Activated T-cell treated with anti-CD3 and anti-CD28 coated beads, Interleukin-2, amount 50 U/mL, for 4 hours (primary cell): ENCODE data around the gene CADPS2. TPM values are rescaled to one million over a fixed set of nuclear protein-coding genes. Genes with fewer than 3 reads are reported as not detected.

Source experiments
- ATAC-seq, 2 donors: fragments of 200-7000 bp; cut with Tn5 transposase; one replicate each; pipeline ENCODE4 v1.10.0; 2021
- DNase-seq: peaks from one replicate; pipeline ENCODE4 v3.0.0-alpha.2; 2020
- H3K27me3 Mint-ChIP-seq: one replicate; pipeline ENCODE4 v1.8.0; 2021; ENCODE audit warnings: low read depth, mixed read lengths
- H3K36me3 Mint-ChIP-seq: one replicate; pipeline ENCODE4 v1.8.0; 2022; ENCODE audit warnings: mixed read lengths; ENCODE audit not compliant: insufficient read depth
- H3K4me1 Mint-ChIP-seq: one replicate; pipeline ENCODE4 v1.8.0; 2021; ENCODE audit warnings: low read depth, mixed read lengths
- H3K4me3 Mint-ChIP-seq: one replicate; pipeline ENCODE4 v1.8.0; 2021; ENCODE audit warnings: mild to moderate bottlenecking, moderate library complexity, mixed read lengths
- H3K9me3 Mint-ChIP-seq: one replicate; pipeline ENCODE4 v1.8.0; 2021; ENCODE audit warnings: mixed read lengths
- total RNA-seq, 3 donors: library from RNA; stranded (reverse); gene quantifications; one replicate each; pipeline ENCODE4 v1.2.1, GENCODE V29; 2021

The CADPS2 gene
- total RNA-seq, 3 donors from 2014 or later = 0.11 to 0.18 (median 0.16) TPM

DNA sequence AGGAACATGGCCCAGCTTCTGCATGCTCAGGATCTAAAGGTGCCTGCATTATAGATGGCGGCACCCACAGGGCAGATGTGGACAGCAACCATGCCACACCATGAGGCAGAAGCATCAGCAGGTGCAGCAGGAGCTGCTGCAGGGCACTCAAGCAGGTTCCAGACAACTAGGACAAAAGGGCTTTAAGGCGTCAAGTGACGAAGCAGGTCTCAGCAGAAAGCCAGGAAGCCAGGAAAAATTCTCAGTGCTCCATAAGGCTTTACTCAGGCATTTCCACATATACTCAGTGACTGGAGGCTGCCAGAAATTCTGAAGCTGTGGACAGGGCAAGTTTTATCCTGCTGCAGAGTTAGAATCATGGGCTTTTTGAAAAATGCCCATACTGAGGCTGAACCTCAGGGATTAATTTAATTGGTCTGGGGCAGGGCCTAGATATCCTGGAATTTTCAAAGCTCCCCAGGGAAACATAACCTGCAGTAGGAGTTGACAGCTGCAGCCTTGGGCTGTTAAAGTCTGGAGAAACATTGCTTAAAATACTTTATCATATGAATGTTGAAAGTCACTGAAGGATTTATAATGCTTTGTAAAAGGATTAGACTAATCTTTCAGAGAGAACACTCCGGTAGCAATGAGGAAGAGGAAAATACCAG, 115.4 kb downstream of the CADPS2 start:
- no peaks in the 10 kb centered on the region for H3K27me3 Mint-ChIP-seq
- peaks cover 11% of the 10 kb centered on the region for H3K9me3 Mint-ChIP-seq
- ATAC-seq = no peak
- H3K4me1 Mint-ChIP-seq = no peaks in the 10 kb centered on the region
- H3K4me3 Mint-ChIP-seq = no peak overlapping the region
- H3K36me3 Mint-ChIP-seq = no peaks in the 10 kb centered on the region
- no peak for DNase-seq

DNA sequence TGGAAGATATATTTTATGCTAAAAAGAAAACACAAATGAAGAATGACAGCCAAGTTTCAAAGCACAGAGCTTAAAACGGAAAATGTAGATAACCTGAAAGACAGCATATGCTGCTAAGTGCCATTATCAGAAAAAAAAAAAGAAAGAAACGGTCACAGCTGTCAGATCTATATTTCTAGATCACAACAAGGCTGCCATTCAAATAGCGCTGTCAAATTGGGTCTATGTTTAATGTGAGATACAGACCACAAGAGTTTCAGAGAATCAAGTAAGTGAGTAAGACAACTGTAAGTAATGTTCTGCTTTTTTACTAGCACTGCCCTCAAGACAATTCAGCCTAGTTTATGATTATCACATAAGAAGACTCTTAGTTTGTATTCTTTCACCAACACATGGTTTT, 117.4 kb downstream of the CADPS2 start:
- no peak for DNase-seq
- H3K36me3 Mint-ChIP-seq = no peaks in the 10 kb centered on the region
- H3K4me3 Mint-ChIP-seq = no peak overlapping the region
- H3K4me1 Mint-ChIP-seq = no peaks in the 10 kb centered on the region
- H3K9me3 Mint-ChIP-seq = peaks cover 15% of the 10 kb centered on the region
- no peaks in the 10 kb centered on the region for H3K27me3 Mint-ChIP-seq
- no peak for ATAC-seq

DNA sequence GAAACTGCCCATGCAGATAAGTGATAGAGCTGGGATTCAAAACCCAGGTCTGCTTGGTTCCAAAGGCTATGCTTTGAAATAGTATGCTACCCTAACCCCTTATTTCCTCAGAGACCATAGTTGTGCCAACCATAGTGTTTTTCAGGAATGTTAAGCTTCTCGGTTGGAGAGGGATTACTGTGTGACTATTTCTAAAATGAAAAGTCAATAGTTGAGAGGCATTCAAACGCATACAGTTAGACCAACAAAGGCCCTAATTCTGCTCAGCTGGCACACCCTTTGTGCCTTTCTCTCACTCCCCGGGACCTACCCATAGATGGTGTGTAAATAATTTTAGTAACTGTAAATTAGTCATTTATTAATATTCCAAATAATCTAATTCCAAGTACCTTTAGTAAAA, 118.9 kb downstream of the CADPS2 start:
- no peak for DNase-seq
- no peak for ATAC-seq
- no peaks in the 10 kb centered on the region for H3K36me3 Mint-ChIP-seq
- H3K4me1 Mint-ChIP-seq = no peaks in the 10 kb centered on the region
- no peaks in the 10 kb centered on the region for H3K27me3 Mint-ChIP-seq
- no peak overlapping the region for H3K4me3 Mint-ChIP-seq
- peaks cover 15% of the 10 kb centered on the region for H3K9me3 Mint-ChIP-seq

DNA sequence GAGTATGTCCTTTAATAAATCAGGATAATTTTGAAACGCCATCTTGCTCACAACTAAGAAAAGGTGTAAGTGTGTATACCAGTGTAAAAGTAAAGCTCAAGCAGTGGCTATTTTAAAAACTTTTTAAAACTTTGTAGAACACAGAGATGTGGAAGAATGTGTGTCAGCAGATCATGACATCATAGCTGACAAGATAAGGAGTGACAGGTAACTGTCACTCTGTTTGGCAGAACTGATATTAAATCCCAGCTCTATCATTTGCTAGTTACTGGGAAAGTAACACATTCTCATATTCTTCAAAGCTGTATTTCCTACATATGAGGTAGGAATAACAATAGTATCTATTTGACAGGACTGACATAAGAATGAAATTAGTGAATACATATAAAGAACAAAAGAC, 119.7 kb downstream of the CADPS2 start:
- no peak for DNase-seq
- ATAC-seq = no peak
- H3K36me3 Mint-ChIP-seq = no peaks in the 10 kb centered on the region
- peaks cover 11% of the 10 kb centered on the region for H3K9me3 Mint-ChIP-seq
- H3K4me3 Mint-ChIP-seq = no peak overlapping the region
- no peaks in the 10 kb centered on the region for H3K27me3 Mint-ChIP-seq
- no peaks in the 10 kb centered on the region for H3K4me1 Mint-ChIP-seq

DNA sequence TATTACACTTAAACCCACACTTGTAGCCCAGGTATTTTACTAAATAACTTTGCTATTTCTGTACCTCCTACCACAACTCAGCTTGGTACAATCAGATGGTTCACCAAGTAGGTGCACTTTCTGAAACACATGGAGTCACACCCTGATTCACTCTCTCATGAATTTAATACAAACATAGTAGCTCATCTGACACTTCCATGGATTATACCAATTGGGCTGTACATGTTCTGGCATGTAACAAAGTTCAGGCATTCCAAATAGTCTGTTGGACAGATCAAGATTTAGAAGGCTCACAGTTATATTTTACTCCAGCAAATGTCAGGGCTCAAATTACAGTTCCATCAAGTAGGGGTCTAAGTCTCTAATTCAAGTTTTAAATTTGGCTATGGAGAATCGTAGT, 121.4 kb downstream of the CADPS2 start:
- no peak overlapping the region for H3K4me3 Mint-ChIP-seq
- DNase-seq (no peak), ATAC-seq (no peak)
- H3K9me3 Mint-ChIP-seq = peaks cover 10% of the 10 kb centered on the region
- no peaks in the 10 kb centered on the region for H3K27me3 Mint-ChIP-seq
- H3K36me3 Mint-ChIP-seq = no peaks in the 10 kb centered on the region
- no peaks in the 10 kb centered on the region for H3K4me1 Mint-ChIP-seq

DNA sequence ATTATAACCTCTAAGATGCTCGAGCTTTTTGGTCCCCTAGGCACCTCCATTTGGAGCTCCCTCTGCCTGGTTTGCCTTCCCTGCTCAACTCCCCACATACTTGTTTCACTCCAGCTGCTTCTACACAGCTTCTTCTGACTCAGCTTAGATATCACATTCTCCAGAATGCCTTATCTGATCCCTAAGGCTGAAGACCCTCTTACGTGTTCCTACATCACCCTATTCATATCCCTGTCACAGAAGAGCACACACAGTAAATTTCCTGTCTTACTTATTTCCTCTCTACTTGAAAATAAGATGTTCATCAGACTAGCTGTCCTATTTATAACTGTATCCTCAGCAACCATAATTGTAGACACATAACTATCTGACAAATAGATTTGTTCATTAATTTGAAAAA, 122.2 kb downstream of the CADPS2 start:
- no peaks in the 10 kb centered on the region for H3K36me3 Mint-ChIP-seq
- no peak for ATAC-seq
- DNase-seq = no peak
- H3K4me1 Mint-ChIP-seq = no peaks in the 10 kb centered on the region
- no peak overlapping the region for H3K4me3 Mint-ChIP-seq
- H3K9me3 Mint-ChIP-seq = peaks cover 7% of the 10 kb centered on the region
- no peaks in the 10 kb centered on the region for H3K27me3 Mint-ChIP-seq

DNA sequence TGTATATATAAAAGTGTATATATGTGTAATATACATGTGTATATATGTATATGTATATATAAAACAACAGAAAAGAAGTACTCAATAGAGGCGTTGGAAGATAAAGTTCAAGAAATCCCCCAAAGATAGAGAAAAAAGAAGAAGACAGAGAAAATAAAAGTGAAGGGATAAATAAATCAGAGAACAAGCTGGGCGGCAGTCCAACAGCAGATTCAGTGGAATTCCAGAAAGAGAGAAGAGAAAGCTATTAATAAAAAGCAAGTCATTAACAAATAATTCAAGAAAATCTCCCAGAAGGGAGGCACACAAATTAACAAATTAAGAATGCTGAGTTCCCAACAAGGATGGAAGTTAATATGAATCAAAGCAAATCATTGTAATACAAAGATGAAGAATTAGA, 124.2 kb downstream of the CADPS2 start:
- H3K36me3 Mint-ChIP-seq = no peaks in the 10 kb centered on the region
- H3K4me1 Mint-ChIP-seq = no peaks in the 10 kb centered on the region
- ATAC-seq (no peak), DNase-seq (no peak)
- H3K4me3 Mint-ChIP-seq = no peak overlapping the region
- H3K9me3 Mint-ChIP-seq = peaks cover 6% of the 10 kb centered on the region
- no peaks in the 10 kb centered on the region for H3K27me3 Mint-ChIP-seq

DNA sequence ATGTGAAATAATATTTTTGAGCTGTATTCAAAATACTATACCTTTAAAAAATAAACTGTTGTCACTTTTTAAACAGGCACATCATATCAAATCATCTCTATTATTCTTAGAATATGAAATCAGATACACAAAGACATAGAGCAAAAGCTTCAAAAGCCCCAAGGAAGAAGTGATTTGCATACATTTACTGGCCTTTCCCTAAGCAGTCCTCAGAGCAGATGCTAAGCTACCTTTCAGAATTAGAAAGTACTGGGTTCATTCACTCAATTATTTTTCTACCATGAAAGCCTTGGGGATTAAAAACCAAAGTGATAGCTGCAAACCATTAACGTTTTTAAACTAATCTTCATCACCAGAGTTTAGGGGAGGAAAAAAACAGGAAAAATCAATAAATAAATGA, 127.8 kb downstream of the CADPS2 start:
- H3K27me3 Mint-ChIP-seq = no peaks in the 10 kb centered on the region
- DNase-seq (no peak), ATAC-seq (no peak)
- no peaks in the 10 kb centered on the region for H3K36me3 Mint-ChIP-seq
- no peak overlapping the region for H3K4me3 Mint-ChIP-seq
- H3K9me3 Mint-ChIP-seq = no peaks in the 10 kb centered on the region
- H3K4me1 Mint-ChIP-seq = no peaks in the 10 kb centered on the region

DNA sequence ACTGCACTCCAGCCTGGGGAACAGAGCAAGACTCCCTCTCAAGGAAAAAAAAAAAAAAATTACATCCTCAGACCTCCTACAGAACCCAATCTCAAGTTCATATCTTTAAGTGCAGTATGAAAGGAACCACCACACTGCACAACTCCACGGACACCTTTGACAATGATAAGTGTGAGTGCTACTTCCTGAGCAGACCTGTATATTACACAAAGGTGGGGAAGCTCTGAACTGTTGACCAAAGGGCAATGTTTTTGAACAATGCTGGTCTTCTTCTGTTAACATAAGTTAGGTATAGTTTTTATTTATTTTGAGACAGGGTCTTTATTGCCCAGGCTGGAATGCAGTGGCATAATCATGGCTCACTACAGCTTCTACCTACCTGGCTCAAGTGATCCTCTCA, 129.4 kb downstream of the CADPS2 start:
- Mint-ChIP-seq H3K9me3 (no peaks in the 10 kb centered on the region), H3K27me3 (no peaks in the 10 kb centered on the region), H3K4me1 (no peaks in the 10 kb centered on the region), H3K4me3 (no peak overlapping the region), H3K36me3 (no peaks in the 10 kb centered on the region)
- ATAC-seq (no peak), DNase-seq (no peak)

DNA sequence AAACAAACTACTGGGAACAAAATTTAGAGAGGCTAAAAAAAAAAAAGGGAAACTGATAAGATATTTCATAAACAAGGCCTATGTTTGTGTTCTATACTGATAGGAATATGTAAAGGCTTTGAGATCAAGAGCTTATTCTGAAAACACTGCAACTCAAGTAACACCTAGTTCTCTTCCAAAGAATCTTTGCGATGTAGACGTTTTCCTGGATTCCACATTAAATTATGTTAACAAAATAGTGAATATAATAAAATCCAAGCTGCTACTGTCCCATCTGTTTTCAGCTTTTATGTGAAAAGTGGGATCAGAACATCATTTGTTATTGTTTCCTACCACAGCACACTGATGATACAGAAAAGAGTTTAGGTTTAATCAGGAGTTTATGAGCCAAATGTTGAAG, 130.6 kb downstream of the CADPS2 start:
- Mint-ChIP-seq H3K27me3 (no peaks in the 10 kb centered on the region), H3K4me1 (no peaks in the 10 kb centered on the region), H3K4me3 (no peak overlapping the region), H3K9me3 (no peaks in the 10 kb centered on the region), H3K36me3 (no peaks in the 10 kb centered on the region)
- ATAC-seq (no peak), DNase-seq (no peak)

DNA sequence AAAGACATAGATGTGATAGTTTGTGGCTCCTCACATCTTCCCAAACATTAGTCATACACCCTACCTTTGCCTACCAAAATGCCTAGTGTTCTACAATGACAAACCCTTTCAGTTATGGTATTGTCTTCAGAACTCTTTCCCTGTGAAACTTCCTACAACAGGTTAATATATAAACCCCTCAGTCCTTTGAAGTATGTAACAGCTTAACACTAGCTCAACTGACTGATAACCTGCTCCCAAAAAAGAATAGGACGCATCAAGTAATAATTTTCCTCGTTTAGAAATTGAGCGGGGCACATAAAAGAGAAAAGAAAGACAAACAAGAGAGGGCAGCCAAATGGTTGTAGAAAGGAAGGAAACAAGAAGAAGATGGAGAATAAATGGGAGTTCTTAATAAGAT, 133.7 kb downstream of the CADPS2 start:
- Mint-ChIP-seq H3K36me3 (no peaks in the 10 kb centered on the region), H3K9me3 (no peaks in the 10 kb centered on the region), H3K4me3 (no peak overlapping the region), H3K27me3 (no peaks in the 10 kb centered on the region), H3K4me1 (no peaks in the 10 kb centered on the region)
- DNase-seq (no peak), ATAC-seq (no peak)

DNA sequence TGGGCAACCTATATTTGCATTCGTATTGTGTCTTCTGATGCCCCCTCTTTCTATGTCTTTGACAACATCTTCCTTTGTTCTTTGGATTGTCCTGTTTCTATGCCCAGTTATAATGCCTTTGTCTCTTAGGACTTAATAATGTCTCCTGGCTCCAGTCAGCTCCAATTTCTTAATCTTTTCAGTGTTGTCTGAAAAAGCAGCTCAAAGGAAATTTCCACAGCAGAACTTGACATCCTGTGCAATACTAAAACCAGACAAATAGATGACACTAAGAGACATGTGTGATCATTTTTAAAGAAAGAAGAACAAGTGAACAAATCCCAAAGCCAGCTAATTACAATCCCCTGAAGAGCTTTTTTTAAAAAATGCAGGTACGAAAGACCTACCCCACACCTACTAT, 135.9 kb downstream of the CADPS2 start:
- Mint-ChIP-seq H3K36me3 (no peaks in the 10 kb centered on the region), H3K27me3 (no peaks in the 10 kb centered on the region), H3K4me1 (no peaks in the 10 kb centered on the region), H3K4me3 (no peak overlapping the region), H3K9me3 (no peaks in the 10 kb centered on the region)
- DNase-seq (no peak), ATAC-seq (no peak)

DNA sequence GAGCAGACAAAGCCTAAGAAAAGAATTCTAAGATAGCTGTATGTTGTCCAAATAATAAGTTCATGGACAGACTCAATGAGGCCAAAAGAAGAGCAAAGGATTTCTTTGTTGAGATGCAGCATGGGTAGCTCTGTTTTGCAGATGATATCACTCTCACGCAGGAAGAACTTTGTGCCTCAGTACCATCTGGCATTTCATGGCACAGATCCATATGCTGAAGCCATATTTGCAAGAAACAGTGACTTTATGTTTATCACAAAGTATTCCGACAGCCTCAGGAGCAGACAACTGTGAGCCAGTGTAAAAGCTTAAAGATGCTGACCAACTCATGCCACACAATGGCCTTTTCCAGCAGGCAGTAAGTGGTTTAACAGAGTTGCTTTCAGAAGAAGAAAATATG, 138.1 kb downstream of the CADPS2 start:
- ATAC-seq (no peak), DNase-seq (no peak)
- no peaks in the 10 kb centered on the region for H3K9me3 Mint-ChIP-seq
- no peaks in the 10 kb centered on the region for H3K4me1 Mint-ChIP-seq
- H3K27me3 Mint-ChIP-seq = no peaks in the 10 kb centered on the region
- H3K36me3 Mint-ChIP-seq = no peaks in the 10 kb centered on the region
- no peak overlapping the region for H3K4me3 Mint-ChIP-seq

DNA sequence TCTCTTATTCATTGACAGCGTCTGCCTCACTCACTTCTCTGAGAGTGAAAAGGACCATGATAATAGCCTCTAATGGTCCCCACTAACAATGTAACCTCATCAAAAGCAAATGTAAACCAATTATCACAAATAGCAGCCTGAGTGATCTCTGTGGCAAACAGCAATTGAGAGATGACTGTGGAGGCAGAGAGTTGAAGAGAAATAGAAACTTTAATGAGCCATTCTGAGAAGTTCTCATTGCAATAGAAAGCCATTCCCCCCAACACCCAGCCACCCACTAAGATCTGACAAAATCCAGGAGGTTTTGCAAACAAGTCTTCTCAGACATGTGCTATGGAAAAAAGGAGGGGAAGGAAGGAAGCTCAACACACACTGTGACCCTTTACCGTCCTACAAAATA, 139.3 kb downstream of the CADPS2 start:
- no peaks in the 10 kb centered on the region for H3K36me3 Mint-ChIP-seq
- DNase-seq = no peak
- H3K4me3 Mint-ChIP-seq = no peak overlapping the region
- ATAC-seq = no peak
- no peaks in the 10 kb centered on the region for H3K4me1 Mint-ChIP-seq
- H3K27me3 Mint-ChIP-seq = no peaks in the 10 kb centered on the region
- no peaks in the 10 kb centered on the region for H3K9me3 Mint-ChIP-seq

DNA sequence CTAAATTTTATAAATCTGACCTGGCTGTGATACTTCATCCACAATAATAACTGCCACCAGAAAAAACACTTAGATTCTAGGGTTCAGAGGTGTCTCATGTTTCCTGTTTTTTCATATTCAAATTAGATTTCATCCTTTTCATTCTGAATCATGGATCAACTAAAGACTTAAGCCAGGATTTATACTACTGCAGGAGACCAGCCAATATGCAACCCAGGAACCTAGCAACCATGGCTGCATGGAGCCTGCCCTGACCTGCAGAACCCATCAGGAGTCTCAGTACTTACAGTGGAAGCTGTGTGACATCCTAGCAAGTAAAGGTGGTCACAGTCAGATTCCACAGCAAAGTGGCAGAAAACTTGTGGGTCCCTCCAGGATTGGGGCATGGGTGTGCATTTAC, 143.0 kb downstream of the CADPS2 start:
- H3K4me3 Mint-ChIP-seq = no peak overlapping the region
- peaks cover 7% of the 10 kb centered on the region for H3K9me3 Mint-ChIP-seq
- no peaks in the 10 kb centered on the region for H3K27me3 Mint-ChIP-seq
- H3K36me3 Mint-ChIP-seq = no peaks in the 10 kb centered on the region
- DNase-seq (no peak), ATAC-seq (no peak)
- no peaks in the 10 kb centered on the region for H3K4me1 Mint-ChIP-seq

DNA sequence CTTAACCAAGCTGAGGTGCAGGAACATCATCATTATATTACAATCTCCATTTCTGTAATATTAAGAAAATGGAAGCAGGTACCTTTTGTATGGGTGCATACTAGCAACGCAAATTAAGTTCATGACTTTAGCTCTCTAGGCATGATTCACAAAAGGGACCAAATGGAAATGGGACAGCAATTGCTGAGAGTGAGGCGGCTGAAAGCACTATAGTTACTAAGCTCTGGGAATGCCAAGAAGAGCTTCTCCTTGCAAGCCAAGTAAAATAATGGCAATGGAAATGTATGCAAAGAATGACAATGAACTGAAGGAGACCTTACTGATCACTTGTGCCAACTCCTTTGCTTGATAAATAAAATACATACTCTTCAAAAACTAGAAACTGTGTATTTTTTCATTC, 147.3 kb downstream of the CADPS2 start:
- H3K36me3 Mint-ChIP-seq = no peaks in the 10 kb centered on the region
- ATAC-seq (no peak), DNase-seq (no peak)
- peaks cover 7% of the 10 kb centered on the region for H3K9me3 Mint-ChIP-seq
- no peaks in the 10 kb centered on the region for H3K4me1 Mint-ChIP-seq
- H3K27me3 Mint-ChIP-seq = no peaks in the 10 kb centered on the region
- no peak overlapping the region for H3K4me3 Mint-ChIP-seq
